NCI-H510A (cell line): ENCODE measurements around the gene ZKSCAN7.
A peak's percentile ranks its signal among the peaks of the same experiment; 100 is the strongest.
"Not testable (repeated sequence)": the region's sequence is repeated elsewhere in the genome, so short reads cannot be mapped to it uniquely, and the experiment has no call there.

Source experiments
- DNase-seq: peaks from one replicate; lab custom pipeline; 2025; lab: John Stamatoyannopoulos, UW

Gene ZKSCAN7

GRCh38 chr3:44577354-44577952 lies 22.5 kb downstream of the ZKSCAN7 start:
- DNase-seq = not testable (repeated sequence)

- not testable (repeated sequence) for DNase-seq
Measured at GRCh38 chr3:44578316-44578715, 23.3 kb downstream of the ZKSCAN7 start.

GRCh38 chr3:44578924-44579515 lies 24.0 kb downstream of the ZKSCAN7 start:
- DNase-seq = not testable (repeated sequence)

- DNase-seq = not testable (repeated sequence)
Measured at GRCh38 chr3:44579749-44580148, 24.8 kb downstream of the ZKSCAN7 start.

GRCh38 chr3:44580971-44581370 lies 26.0 kb downstream of the ZKSCAN7 start:
- not testable (repeated sequence) for DNase-seq

- DNase-seq = peak; percentile 51
Measured at GRCh38 chr3:44584646-44585501, 29.9 kb downstream of the ZKSCAN7 start, which contains the start of gene ZNF660. ZNF660 (plus strand) TSS chr3:44584964; CDS start chr3:44594194, 9,230 bp downstream.

- DNase-seq = no peak
Measured at GRCh38 chr3:44596621-44597020, 41.6 kb downstream of the ZKSCAN7 start.

GRCh38 chr3:44601749-44602148 lies 46.8 kb downstream of the ZKSCAN7 start:
- DNase-seq = no peak

GRCh38 chr3:44612678-44613077 lies 57.7 kb downstream of the ZKSCAN7 start:
- DNase-seq = no peak
